Measurements from ENCODE around the gene WWOX. TPM values are rescaled to one million over a fixed set of nuclear protein-coding genes. Genes with fewer than 3 reads are reported as not detected.

Gene WWOX
- total RNA-seq, 2 donors from 2014 or later: 30.0 to 35.4 TPM

GRCh38 chr16:79069633-79070032 lies 970.2 kb downstream of the WWOX start:
- no peaks in the 10 kb centered on the region for H3K9me3 ChIP-seq (ENCODE audit: control insufficient read depth, low read length)

GRCh38 chr16:79071424-79071823 lies 972.0 kb downstream of the WWOX start:
- Mint-ChIP-seq H3K9me3 (no peaks in the 10 kb centered on the region), H3K4me3 (no peak overlapping the region), H3K27me3 (ENCODE audit: insufficient read depth) (peaks cover 48% of the 10 kb centered on the region), H3K27ac (no peak overlapping the region), H3K4me1 (peaks cover 21% of the 10 kb centered on the region), H3K36me3 (ENCODE audit: low read depth) (no peaks in the 10 kb centered on the region)
- Histone ChIP-seq H3K27me3 (ENCODE audit: control insufficient read depth, insufficient read depth, low read length, poor library complexity, severe bottlenecking) (peaks cover 52% of the 10 kb centered on the region), H3K27ac (ENCODE audit: low read depth, low read length) (no peak overlapping the region), H3K9me3 (ENCODE audit: control insufficient read depth, low read length) (no peaks in the 10 kb centered on the region), H3K36me3 (ENCODE audit: control insufficient read depth, insufficient read depth, low read length) (no peaks in the 10 kb centered on the region), H3K4me3 (ENCODE audit: low read length) (no peak overlapping the region), H3K4me1 (ENCODE audit: control insufficient read depth, insufficient read depth, low read length) (no peaks in the 10 kb centered on the region), H3K9ac (ENCODE audit: extremely low read depth, low read length, poor library complexity, severe bottlenecking) (no peak overlapping the region)
- WGBS, 2 experiments (ENCODE audit: insufficient coverage in 1 of 2, insufficient read length in 1 of 2): 88 to 94% methylated on average over 1 to 4 of the region's 4 CpGs
- no peak for TF ChIP-seq CTCF (conservative IDR thresholded peaks at IDR 0.05)
- DNase-seq: no peak

More at GRCh38 chr16:79069633-79070032, 970.2 kb downstream of the WWOX start:
- 100% methylated on average over 1 of the region's 1 CpG; no CpG with 5 or more reads in 1 of the 2 experiments for WGBS, 2 experiments (ENCODE audit: insufficient coverage in 1 of 2, insufficient read length in 1 of 2)
- Histone ChIP-seq H3K27ac (ENCODE audit: low read depth, low read length) (no peak overlapping the region), H3K4me3 (ENCODE audit: low read length) (no peak overlapping the region), H3K36me3 (ENCODE audit: control insufficient read depth, insufficient read depth, low read length) (no peaks in the 10 kb centered on the region), H3K9ac (ENCODE audit: extremely low read depth, low read length, poor library complexity, severe bottlenecking) (no peak overlapping the region), H3K27me3 (ENCODE audit: control insufficient read depth, insufficient read depth, low read length, poor library complexity, severe bottlenecking) (peaks cover 54% of the 10 kb centered on the region), H3K4me1 (ENCODE audit: control insufficient read depth, insufficient read depth, low read length) (no peaks in the 10 kb centered on the region)
- Mint-ChIP-seq H3K4me3 (no peak overlapping the region), H3K4me1 (peaks cover 18% of the 10 kb centered on the region), H3K36me3 (ENCODE audit: low read depth) (no peaks in the 10 kb centered on the region), H3K27ac (no peak overlapping the region), H3K9me3 (no peaks in the 10 kb centered on the region), H3K27me3 (ENCODE audit: insufficient read depth) (peaks cover 63% of the 10 kb centered on the region)
- no peak for DNase-seq
- TF ChIP-seq CTCF (conservative IDR thresholded peaks at IDR 0.05): no peak

GRCh38 chr16:79072517-79072916 lies 973.1 kb downstream of the WWOX start:
- no peak overlapping the region for H3K9ac ChIP-seq (ENCODE audit: extremely low read depth, low read length, poor library complexity, severe bottlenecking)
- Mint-ChIP-seq H3K4me1 (peaks cover 27% of the 10 kb centered on the region), H3K9me3 (no peaks in the 10 kb centered on the region), H3K27ac (no peak overlapping the region), H3K36me3 (ENCODE audit: low read depth) (no peaks in the 10 kb centered on the region), H3K4me3 (no peak overlapping the region), H3K27me3 (ENCODE audit: insufficient read depth) (peaks cover 39% of the 10 kb centered on the region)
- no peak for TF ChIP-seq CTCF (conservative IDR thresholded peaks at IDR 0.05)
- no peaks in the 10 kb centered on the region for H3K4me1 ChIP-seq (ENCODE audit: control insufficient read depth, insufficient read depth, low read length)
- no peak overlapping the region for H3K27ac ChIP-seq (ENCODE audit: low read depth, low read length)
- no peaks in the 10 kb centered on the region for H3K36me3 ChIP-seq (ENCODE audit: control insufficient read depth, insufficient read depth, low read length)
- no peak overlapping the region for H3K4me3 ChIP-seq (ENCODE audit: low read length)
- 94% methylated on average over 4 of the region's 4 CpGs; no CpG with 5 or more reads in 1 of the 2 experiments for WGBS, 2 experiments (ENCODE audit: insufficient coverage in 1 of 2, insufficient read length in 1 of 2)
- no peaks in the 10 kb centered on the region for H3K9me3 ChIP-seq (ENCODE audit: control insufficient read depth, low read length)
- no peak for DNase-seq
- H3K27me3 ChIP-seq (ENCODE audit: control insufficient read depth, insufficient read depth, low read length, poor library complexity, severe bottlenecking): peaks cover 59% of the 10 kb centered on the region

Data from endodermal cell (in vitro differentiated cells).